OCI-M2 (cell line): ENCODE measurements around the gene MICOS13.

Experiments
- DNase-seq: peaks from one replicate; lab custom pipeline; 2025; ENCODE audit not compliant: unreplicated experiment; lab: John Stamatoyannopoulos, UW

MICOS13 gene

DNA sequence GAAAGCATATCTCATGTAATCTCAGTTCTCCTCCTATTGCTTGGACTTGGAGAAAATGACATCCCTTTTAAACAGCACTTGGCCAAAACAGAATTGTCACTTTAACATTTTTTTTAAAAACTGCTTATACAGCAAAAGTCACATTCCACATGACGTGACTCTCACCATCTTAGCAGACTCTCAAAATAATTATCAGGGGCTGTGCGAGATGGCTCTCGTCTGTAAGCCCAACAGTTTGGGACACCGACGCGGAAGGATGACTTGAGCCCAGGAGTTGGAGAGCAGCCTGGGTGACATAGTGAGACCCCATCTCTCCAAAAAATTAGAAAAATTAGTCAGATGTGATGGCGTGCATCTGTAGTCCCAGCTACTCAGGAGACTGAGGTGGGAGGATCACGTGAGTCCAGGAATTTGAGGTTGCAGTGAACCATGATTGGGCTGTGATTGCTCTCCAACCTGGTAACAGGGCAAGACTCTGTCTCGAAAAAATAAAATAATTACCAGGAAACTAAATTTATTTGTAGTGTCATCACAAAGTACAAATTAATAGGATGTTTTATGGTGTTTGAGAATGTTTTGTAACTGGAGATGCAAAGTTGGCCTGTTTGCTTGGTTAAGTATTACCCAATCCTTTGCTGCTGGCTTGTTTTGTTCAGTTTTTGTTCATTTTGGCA, 48.6 kb downstream of the MICOS13 start:
- no peak for DNase-seq

DNA sequence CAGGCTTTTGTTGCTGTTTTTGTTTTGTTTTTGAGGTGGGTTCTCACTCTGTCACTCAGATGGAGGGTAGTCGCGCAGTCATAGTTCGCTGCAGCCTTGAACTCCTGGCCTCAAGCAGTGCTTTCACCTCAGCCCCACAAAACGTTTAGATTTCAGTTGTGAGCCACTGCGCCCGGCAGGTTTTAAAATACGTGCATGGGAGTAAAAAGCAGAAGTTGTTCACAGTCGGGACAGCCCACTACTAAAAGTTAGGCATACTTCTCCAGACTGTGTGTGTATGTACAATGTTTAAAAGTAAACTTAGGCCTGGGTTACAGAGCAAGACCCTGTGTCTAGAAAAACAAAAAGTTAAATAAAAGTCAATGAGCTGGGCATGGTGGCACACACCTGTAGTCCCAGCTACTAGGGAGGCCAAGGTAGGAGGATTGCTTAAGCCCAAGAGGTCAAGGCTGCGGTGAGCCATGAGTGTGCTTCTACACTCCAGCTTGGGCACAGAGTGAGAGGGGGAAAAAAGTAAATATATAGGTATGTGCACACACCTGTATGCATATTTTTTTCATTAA, 51.3 kb downstream of the MICOS13 start:
- no peak for DNase-seq

DNA sequence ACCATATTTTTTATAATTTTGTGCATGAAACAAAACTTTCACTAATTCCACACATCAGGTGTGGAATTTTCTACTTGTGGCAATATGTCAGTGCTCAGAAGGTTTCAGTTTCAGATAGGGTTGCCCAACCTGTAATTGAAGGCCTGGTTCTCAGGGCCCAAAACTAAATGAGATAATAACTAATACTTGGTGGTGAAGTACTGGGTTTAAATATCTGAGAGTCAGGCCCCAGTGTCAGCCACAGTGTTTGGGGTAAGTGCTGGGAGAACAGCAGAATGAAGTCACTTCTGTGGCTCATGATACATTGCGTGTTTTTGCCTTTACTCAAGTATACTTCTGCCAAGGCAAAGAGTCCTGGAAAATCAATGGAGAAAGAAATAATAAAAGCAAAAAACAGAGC, 51.9 kb downstream of the MICOS13 start:
- DNase-seq = no peak
